Neuronal stem cell (in vitro differentiated cells): ENCODE results near the gene FRMD5.
A peak's percentile ranks its signal among the peaks of the same experiment; 100 is the strongest.

ENCODE experiments used
- DNase-seq: peaks from one replicate; pipeline ENCODE4 v3.0.0-alpha.2; 2013; ENCODE audit warnings: low spot score
- H2AFZ ChIP-seq: one replicate; pipeline ENCODE4 v1.6.1; 2013; ENCODE audit warnings: mild to moderate bottlenecking, low read length, inconsistent platforms
- H2AK5ac ChIP-seq: 2 replicates; pipeline ENCODE4 v1.6.1; 2013; ENCODE audit warnings: low read depth, mild to moderate bottlenecking, inconsistent platforms, low read length, moderate library complexity, mixed read lengths
- H2BK120ac ChIP-seq: 2 replicates; pipeline ENCODE4 v1.6.1; 2013; ENCODE audit warnings: low read depth, mild to moderate bottlenecking, inconsistent platforms, low read length, moderate library complexity, mixed read lengths
- H2BK12ac ChIP-seq: one replicate; pipeline ENCODE4 v1.6.1; 2013; ENCODE audit warnings: low read length, inconsistent platforms
- H2BK15ac ChIP-seq: 2 replicates; pipeline ENCODE4 v1.6.1; 2013; ENCODE audit warnings: mild to moderate bottlenecking, low read length, inconsistent platforms, mixed read lengths
- H2BK5ac ChIP-seq: one replicate; pipeline ENCODE4 v1.6.1; 2013; ENCODE audit warnings: inconsistent platforms, mild to moderate bottlenecking, low read length, moderate library complexity
- H3K14ac ChIP-seq: one replicate; pipeline ENCODE4 v1.6.1; 2013; ENCODE audit warnings: low read length, inconsistent platforms
- H3K18ac ChIP-seq: 2 replicates; pipeline ENCODE4 v1.6.1; 2013; ENCODE audit warnings: low read length, inconsistent platforms
- H3K23ac ChIP-seq: 2 replicates; pipeline ENCODE4 v1.6.1; 2013; ENCODE audit warnings: low read depth, mild to moderate bottlenecking, mixed read lengths, low read length, inconsistent platforms; ENCODE audit not compliant: poor library complexity
- H3K27ac ChIP-seq: replicated peaks from 3 replicates; pipeline ENCODE4 v1.5.1; 2013; ENCODE audit warnings: low read length, inconsistent platforms
- H3K27me3 ChIP-seq, 3 experiments: 2 replicates each; pipeline ENCODE4 v1.6.1; 2013; ENCODE audit warnings: low read length in 3 of 3, mild to moderate bottlenecking in 2 of 3, inconsistent platforms in 1 of 3, low read depth in 1 of 3, mixed read lengths in 1 of 3, moderate library complexity in 1 of 3; ENCODE audit not compliant: control insufficient read depth in 3 of 3, insufficient read depth in 3 of 3
- H3K36me3 ChIP-seq, 2 donors: replicated peaks in 1 of 2; 2 replicates each; pipeline ENCODE4 v1.6.1; 2013; ENCODE audit warnings: low read length in 2 of 2; ENCODE audit not compliant: control insufficient read depth in 2 of 2, insufficient read depth in 2 of 2
- H3K4ac ChIP-seq: 2 replicates; pipeline ENCODE4 v1.6.1; 2013; ENCODE audit warnings: inconsistent platforms, mild to moderate bottlenecking, low read length, moderate library complexity
- H3K4me1 ChIP-seq, 2 donors: 1 replicate in 1 of 2; 2 replicates in 1 of 2; pipeline ENCODE4 v1.6.1; 2013; ENCODE audit warnings: low read length in 2 of 2, low read depth in 1 of 2; ENCODE audit not compliant: control insufficient read depth in 2 of 2, insufficient read depth in 1 of 2
- H3K4me2 ChIP-seq: one replicate; pipeline ENCODE4 v1.6.1; 2013; ENCODE audit warnings: mild to moderate bottlenecking, low read length, inconsistent platforms; ENCODE audit not compliant: insufficient read depth, poor library complexity, severe bottlenecking
- H3K4me3 ChIP-seq, 2 donors: 2 replicates each; pipeline ENCODE4 v1.5.1; 2013; ENCODE audit warnings: low read length in 2 of 2, mild to moderate bottlenecking in 2 of 2, inconsistent platforms in 1 of 2, moderate library complexity in 1 of 2
- H3K79me1 ChIP-seq: one replicate; pipeline ENCODE4 v1.6.1; 2013; ENCODE audit warnings: low read depth, mild to moderate bottlenecking, inconsistent platforms, low read length, moderate library complexity
- H3K9ac ChIP-seq: one replicate; pipeline ENCODE4 v1.6.1; 2013; ENCODE audit warnings: mild to moderate bottlenecking, low read depth, low read length, inconsistent platforms; ENCODE audit not compliant: poor library complexity
- H3K9me3 ChIP-seq, 2 donors: replicated peaks in 1 of 2; 2 replicates each; pipeline versions ENCODE3 to v1.6.1; 2013; ENCODE audit warnings: low read length in 2 of 2, mild to moderate bottlenecking in 2 of 2, inconsistent platforms in 1 of 2, low read depth in 1 of 2, mixed read lengths in 1 of 2, moderate library complexity in 1 of 2; ENCODE audit not compliant: control insufficient read depth in 2 of 2, insufficient read depth in 1 of 2
- H4K8ac ChIP-seq: one replicate; pipeline ENCODE4 v1.6.1; 2013; ENCODE audit warnings: low read depth, mild to moderate bottlenecking, inconsistent platforms, low read length, moderate library complexity
- H4K91ac ChIP-seq: one replicate; pipeline ENCODE4 v1.6.1; 2013; ENCODE audit warnings: low read length, low read depth, mild to moderate bottlenecking, inconsistent platforms; ENCODE audit not compliant: poor library complexity
- WGBS, 2 donors: extraction: QIAGEN DNeasy Blood & Tissue Kit; methylation state at CpG; one replicate each; pipeline ENCODE4 v1.1.7; 2013; ENCODE audit warnings: missing lambda C conversion rate in 2 of 2, mixed read lengths in 1 of 2; ENCODE audit not compliant: insufficient read length in 2 of 2, insufficient replicate concordance in 1 of 2; ENCODE audit errors: extremely low coverage in 2 of 2; 5-methylcytosine and 5-hydroxymethylcytosine counted together

Gene FRMD5

DNA sequence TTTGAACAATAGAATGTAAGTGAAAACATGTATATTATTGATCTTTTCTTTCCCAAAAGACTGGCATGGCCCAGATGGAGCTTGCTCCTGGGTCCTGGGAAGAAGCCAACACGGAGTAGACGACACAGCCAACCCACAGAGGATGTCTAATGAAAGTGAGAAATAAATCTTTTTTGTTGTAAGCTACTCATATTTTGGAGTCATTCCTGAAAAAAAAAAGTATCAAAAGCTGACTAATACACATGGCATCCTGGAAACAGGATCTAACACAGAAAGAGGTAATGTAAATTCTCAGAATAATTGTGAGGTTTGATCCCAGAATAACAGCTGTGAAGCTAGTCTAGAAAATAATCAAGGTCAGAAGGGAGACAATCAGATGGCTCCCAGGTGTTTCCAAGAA is 12.6 kb upstream of the FRMD5 start:
- no CpG with 5 or more reads among the region's 2 CpGs for WGBS, 2 donors
- Histone ChIP-seq H3K36me3 (no peaks in the 10 kb centered on the region), H2BK15ac (no peak overlapping the region), H3K18ac (no peak overlapping the region), H3K4me3 (no peak overlapping the region), H4K91ac (no peak overlapping the region), H3K9me3 (peaks cover 0 to 1% of the 10 kb centered on the region in 2 donors), H3K4ac (no peak overlapping the region), H2AFZ (no peak overlapping the region), H2BK120ac (no peak overlapping the region), H3K9ac (no peak overlapping the region), H2AK5ac (no peak overlapping the region), H2BK12ac (no peak overlapping the region), H3K4me1 (no peaks in the 10 kb centered on the region), H3K4me2 (no peak overlapping the region), H3K14ac (no peak overlapping the region), H3K27me3 (peaks cover 0 to 30% (median 0%) of the 10 kb centered on the region in 3 experiments), H3K27ac (no peak overlapping the region), H2BK5ac (no peak overlapping the region), H3K79me1 (no peaks in the 10 kb centered on the region), H4K8ac (no peak overlapping the region), H3K23ac (no peak overlapping the region)
- no peak for DNase-seq

DNA sequence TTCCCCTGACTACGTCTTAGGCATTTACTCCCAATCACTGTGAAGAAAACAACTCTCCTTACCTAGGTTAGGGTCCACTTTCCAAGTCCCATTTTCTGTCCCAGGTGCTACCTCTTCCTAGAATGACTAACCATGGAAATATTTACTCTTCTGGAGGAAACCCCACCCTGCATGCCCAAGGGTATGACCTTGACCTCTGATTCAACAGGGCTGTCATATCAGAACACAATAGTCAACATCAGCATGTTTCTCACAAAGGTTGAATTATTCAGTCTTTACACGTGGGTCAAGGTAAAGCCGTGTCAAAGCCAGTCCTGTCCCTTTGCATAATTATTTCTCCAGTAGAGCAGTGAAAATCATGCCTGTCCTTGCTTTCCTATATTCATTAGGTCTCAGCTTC is 4.3 kb upstream of the FRMD5 start:
- Histone ChIP-seq H3K18ac (no peak overlapping the region), H3K9me3 (no peaks in the 10 kb centered on the region), H3K4me2 (no peak overlapping the region), H3K27ac (no peak overlapping the region), H3K36me3 (no peaks in the 10 kb centered on the region), H2BK120ac (no peak overlapping the region), H3K4me3 (no peak overlapping the region), H2BK5ac (no peak overlapping the region), H3K4ac (no peak overlapping the region), H3K14ac (no peak overlapping the region), H3K9ac (no peak overlapping the region), H4K91ac (no peak overlapping the region), H2AK5ac (no peak overlapping the region), H2BK15ac (no peak overlapping the region), H2AFZ (no peak overlapping the region), H3K27me3 (peaks cover 0 to 32% (median 3%) of the 10 kb centered on the region in 3 experiments), H2BK12ac (no peak overlapping the region), H4K8ac (no peak overlapping the region), H3K23ac (no peak overlapping the region), H3K79me1 (peaks cover 2% of the 10 kb centered on the region), H3K4me1 (peaks cover 2 to 6% of the 10 kb centered on the region in 2 donors)
- WGBS, 2 donors = no CpG with 5 or more reads among the region's 3 CpGs
- no peak for DNase-seq

DNA sequence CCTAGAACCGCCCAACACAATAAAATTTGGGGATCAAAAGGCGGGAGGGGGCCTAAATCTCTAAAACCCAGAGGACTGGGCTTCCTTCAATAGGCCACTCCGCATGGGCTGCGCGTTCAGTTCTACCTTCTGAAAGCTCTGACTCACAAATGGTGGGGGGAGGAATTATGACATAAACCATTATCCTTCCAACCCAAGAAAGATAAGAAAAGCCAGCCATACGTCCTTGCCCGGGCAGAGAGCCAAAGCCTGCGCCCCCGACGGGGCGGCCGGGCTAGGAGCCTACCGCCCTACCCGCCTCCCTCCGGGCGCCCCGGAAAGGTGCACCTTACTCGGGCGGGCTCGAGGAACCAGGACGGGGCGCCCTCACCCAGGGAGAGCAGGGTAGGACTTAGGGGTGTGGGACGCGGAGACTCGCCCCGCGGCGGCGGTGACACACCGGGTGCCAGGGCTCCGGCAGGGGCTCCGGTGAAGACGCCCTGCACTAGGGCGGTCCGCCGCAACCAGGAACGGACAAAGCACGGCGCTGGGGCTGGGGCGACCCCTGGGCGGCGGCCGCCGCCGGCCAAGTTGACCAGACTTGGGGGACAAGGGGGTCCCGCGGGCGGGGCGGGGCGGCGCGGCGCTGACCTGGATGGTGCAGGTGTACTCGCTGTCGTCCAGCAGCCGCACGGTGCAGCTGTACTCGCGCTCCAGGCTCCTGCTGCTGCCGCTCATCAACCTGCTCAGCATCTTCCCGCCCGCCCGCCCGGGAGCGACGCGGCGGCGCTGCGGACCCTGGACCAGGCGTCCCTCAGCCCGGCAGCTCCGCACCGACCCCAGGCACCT is 534 bp downstream of the FRMD5 start:
- Histone ChIP-seq H2BK15ac (peak overlapping the region; percentile 49), H3K79me1 (peaks cover 3% of the 10 kb centered on the region), H3K27me3 (peaks cover 0 to 53% (median 13%) of the 10 kb centered on the region in 3 experiments), H3K23ac (no peak overlapping the region), H2BK12ac (no peak overlapping the region), H3K9me3 (no peaks in the 10 kb centered on the region), H2AK5ac (peak overlapping the region; percentile 36), H3K36me3 (no peaks in the 10 kb centered on the region), H3K18ac (peak overlapping the region; percentile 97), H3K4me1 (peaks cover 6 to 11% of the 10 kb centered on the region in 2 donors), H3K27ac (no peak overlapping the region), H4K91ac (no peak overlapping the region), H3K14ac (no peak overlapping the region), H2BK120ac (no peak overlapping the region), H2AFZ (peak overlapping the region; percentile 98), H3K4me3 (peak overlapping the region; percentile 54 to 92), H2BK5ac (peak overlapping the region; percentile 53), H4K8ac (no peak overlapping the region), H3K9ac (peak overlapping the region; percentile 90), H3K4me2 (peak overlapping the region; percentile 82), H3K4ac (no peak overlapping the region)
- peak; percentile 49 for DNase-seq
- WGBS, 2 donors = no CpG with 5 or more reads among the region's 74 CpGs

DNA sequence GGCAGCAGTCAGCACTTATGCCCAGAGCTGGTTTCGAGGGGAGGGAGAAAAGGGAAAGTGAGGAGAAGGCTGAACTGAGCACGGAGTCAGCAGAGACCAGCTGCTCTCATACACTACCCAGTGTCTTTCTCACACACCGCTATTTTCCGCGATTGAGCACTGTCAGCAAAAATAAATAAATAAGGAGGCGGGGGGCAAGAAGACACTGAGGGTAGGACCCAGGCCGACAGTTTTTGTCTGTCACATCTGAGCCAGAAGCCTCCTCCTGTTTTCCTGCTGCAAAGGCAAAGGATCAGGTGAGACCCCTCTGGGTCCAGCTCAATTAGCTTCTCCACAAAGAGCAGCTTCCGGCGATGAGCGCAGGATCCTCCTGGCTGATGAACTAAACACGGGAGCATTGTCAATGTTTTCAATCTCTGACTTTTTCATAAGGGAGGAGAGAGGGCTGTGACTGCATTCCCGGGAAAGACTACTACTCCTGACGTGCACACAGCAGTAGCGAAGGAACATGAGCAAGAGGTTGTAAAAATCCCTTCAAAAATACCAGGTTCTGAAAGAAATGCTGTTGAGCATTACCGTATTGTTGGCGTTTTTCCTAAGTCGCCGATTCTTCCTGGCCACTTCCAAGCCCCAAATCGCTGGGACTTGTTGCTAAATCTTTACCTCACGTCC is 1.3 kb downstream of the FRMD5 start:
- Histone ChIP-seq H3K4me1 (peaks cover 7 to 8% of the 10 kb centered on the region in 2 donors), H3K9me3 (no peaks in the 10 kb centered on the region), H2BK120ac (no peak overlapping the region), H3K27me3 (peaks cover 0 to 46% (median 13%) of the 10 kb centered on the region in 3 experiments), H3K4me2 (peak overlapping the region; percentile 82), H3K27ac (no peak overlapping the region), H2BK15ac (no peak overlapping the region), H3K4me3 (peak overlapping the region; percentile 54 to 92), H2BK5ac (no peak overlapping the region), H2AK5ac (no peak overlapping the region), H3K79me1 (peaks cover 3% of the 10 kb centered on the region), H4K91ac (no peak overlapping the region), H3K18ac (peak overlapping the region; percentile 45), H3K4ac (no peak overlapping the region), H2AFZ (peak overlapping the region; percentile 98), H2BK12ac (no peak overlapping the region), H3K36me3 (no peaks in the 10 kb centered on the region), H3K9ac (no peak overlapping the region), H3K14ac (no peak overlapping the region), H3K23ac (no peak overlapping the region), H4K8ac (no peak overlapping the region)
- peak; percentile 11 for DNase-seq
- no CpG with 5 or more reads among the region's 20 CpGs for whole genome bisulfite sequencing, 2 donors
